Coronary artery (tissue), 2 donors: Measurements from ENCODE around the gene LLPH.

Experiments
- DNase-seq: peaks from one replicate; pipeline ENCODE4 v3.0.0-alpha.2; 2017; ENCODE audit warnings: low spot score
- H3K27ac ChIP-seq, 2 donors: fragments of 200-600 bp; sonication (generic); one replicate each; pipeline ENCODE4 v1.5.1; 2016 to 2019
- H3K4me3 ChIP-seq: fragments of 200-600 bp; sonication (generic); 2 replicates; pipeline ENCODE4 v1.5.1; 2016; ENCODE audit warnings: mild to moderate bottlenecking, moderate library complexity
- TF ChIP-seq, protein P1 (sequence below): fragments of 200-600 bp; sonication (generic); IDR thresholded peaks from one replicate; pipeline ENCODE4 v1.5.1; 2019; ENCODE audit warnings: antibody characterized with exemption

LLPH gene

DNA sequence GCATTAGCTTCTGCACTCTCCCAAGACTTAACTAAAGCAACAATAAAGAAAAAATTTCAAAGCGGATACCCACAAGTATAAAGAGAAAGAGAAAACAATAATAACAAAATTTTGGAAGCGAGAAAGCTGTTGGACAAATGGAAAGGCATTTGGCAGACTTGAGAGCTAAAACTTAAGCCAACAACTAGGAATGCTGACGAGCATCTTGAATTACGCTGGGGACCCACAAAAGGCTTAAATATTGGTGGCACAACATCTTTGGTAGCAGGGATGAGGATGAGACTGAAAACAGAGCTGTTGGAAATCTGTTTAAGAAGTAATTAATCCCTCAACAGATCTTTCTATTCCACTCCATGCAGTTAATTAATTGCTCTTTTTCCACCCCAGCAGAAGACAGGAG lies 49.8 kb downstream of the LLPH start:
- DNase-seq, result no peak
- no peak overlapping the region for H3K27ac ChIP-seq
- no peak overlapping the region for H3K4me3 ChIP-seq
- TF ChIP-seq, protein P1, sequence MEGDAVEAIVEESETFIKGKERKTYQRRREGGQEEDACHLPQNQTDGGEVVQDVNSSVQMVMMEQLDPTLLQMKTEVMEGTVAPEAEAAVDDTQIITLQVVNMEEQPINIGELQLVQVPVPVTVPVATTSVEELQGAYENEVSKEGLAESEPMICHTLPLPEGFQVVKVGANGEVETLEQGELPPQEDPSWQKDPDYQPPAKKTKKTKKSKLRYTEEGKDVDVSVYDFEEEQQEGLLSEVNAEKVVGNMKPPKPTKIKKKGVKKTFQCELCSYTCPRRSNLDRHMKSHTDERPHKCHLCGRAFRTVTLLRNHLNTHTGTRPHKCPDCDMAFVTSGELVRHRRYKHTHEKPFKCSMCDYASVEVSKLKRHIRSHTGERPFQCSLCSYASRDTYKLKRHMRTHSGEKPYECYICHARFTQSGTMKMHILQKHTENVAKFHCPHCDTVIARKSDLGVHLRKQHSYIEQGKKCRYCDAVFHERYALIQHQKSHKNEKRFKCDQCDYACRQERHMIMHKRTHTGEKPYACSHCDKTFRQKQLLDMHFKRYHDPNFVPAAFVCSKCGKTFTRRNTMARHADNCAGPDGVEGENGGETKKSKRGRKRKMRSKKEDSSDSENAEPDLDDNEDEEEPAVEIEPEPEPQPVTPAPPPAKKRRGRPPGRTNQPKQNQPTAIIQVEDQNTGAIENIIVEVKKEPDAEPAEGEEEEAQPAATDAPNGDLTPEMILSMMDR, result no peak

DNA sequence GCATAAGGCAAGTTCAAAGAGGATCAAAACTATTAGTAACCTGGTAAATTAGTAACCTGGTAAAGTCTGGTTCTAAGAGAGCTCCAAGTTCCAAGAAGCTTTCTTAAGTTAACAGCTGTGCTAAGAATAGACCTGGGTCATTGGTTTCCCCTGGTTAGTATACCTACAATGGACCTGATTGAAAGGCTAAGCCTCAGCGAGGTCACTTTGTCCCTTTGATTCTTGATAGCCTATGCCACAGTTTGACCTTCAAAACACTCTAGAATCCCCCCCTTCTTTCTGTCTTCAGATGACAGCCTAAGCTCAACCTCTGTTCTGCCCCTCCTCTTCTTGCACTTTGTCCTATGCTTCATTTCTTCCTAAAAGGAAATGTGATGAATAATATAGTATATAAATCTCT lies 53.0 kb downstream of the LLPH start:
- DNase-seq, result no peak
- TF ChIP-seq, protein P1, result no peak
- H3K27ac ChIP-seq, result no peak overlapping the region

DNA sequence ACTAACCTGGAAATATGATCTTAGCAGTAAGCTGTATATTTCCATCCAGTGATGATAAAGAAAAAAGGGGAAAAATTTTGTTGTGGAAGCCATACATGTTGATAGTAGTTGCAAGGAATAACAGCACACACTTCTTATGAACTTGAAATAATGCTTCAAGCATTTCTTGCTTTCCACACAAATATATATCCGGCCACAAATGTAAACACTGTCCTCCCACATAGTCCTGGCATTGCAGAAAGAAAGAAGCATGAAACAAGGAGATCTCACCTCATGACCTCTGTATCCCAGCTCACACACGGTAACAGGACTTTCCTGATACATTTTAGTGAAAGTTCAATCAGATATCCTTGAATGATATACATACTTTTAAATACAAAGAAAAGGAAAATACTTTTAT lies 56.0 kb downstream of the LLPH start:
- no peak overlapping the region for H3K27ac ChIP-seq
- no peak overlapping the region for H3K4me3 ChIP-seq
- DNase-seq, result no peak
- TF ChIP-seq, protein P1, result no peak

More for the DNA sequence above, 53.0 kb downstream of the LLPH start:
- H3K4me3 ChIP-seq, result no peak overlapping the region

DNA sequence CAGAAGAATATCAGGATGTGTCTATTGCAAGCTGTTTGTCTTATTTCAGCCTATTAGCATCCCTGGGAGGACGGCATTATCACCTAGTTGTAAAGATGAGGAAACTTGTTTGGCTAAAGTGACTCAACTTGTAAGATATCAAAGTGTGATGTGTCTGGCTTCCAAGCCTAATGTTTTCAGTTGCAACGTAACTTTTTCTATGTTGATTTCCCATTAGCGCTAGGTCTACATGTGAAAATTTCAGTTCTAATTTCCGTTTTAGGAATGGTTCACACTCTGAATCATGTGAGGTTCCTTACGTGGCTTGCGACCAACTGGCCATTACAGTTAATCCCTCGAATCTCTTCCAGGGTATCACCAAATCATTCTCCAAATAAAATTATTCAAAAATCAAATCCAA lies 58.0 kb downstream of the LLPH start:
- H3K27ac ChIP-seq, result no peak overlapping the region
- DNase-seq, result no peak
- H3K4me3 ChIP-seq, result no peak overlapping the region
- TF ChIP-seq, protein P1, result no peak

DNA sequence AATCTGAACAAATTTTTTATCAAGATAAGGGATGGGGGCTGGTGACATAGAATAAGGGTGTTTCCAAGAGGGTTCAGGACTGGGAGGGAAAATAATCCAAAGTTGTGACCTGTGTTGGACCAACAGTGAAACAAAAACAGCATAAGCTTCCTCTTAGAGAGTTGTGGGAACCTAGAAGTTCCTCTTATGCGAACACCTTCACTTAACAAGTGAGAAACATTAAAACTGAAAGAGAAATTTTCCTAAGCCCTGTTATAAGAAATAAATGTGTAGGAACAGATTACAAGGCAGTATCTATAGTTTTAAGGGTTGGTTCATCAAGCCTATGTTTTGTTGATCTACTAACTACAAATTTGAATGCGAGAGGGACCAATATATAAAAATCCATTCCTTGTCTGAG lies 58.4 kb downstream of the LLPH start:
- no peak overlapping the region for H3K27ac ChIP-seq
- no peak for DNase-seq
- H3K4me3 ChIP-seq, result no peak overlapping the region
- TF ChIP-seq, protein P1, result no peak

DNA sequence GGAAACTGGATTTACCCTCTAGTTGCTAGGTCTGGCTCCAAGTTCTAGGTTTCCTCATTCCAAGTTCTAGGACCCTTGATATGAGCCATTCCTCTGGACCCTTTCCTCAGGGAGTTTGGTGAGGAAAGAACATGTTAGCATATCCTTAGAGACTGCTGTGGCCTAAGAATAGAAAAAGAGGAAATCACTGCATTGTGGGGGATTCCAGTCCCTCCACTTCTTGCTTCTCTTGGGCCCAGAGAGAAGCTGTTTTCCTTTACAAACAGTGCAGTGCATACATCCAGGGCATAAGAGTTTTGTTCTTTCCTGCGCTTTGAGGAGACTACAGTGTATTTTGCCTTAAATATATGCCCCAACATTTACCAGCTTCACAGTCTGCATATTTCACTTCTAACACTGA lies 59.0 kb downstream of the LLPH start:
- TF ChIP-seq, protein P1, result no peak

DNA sequence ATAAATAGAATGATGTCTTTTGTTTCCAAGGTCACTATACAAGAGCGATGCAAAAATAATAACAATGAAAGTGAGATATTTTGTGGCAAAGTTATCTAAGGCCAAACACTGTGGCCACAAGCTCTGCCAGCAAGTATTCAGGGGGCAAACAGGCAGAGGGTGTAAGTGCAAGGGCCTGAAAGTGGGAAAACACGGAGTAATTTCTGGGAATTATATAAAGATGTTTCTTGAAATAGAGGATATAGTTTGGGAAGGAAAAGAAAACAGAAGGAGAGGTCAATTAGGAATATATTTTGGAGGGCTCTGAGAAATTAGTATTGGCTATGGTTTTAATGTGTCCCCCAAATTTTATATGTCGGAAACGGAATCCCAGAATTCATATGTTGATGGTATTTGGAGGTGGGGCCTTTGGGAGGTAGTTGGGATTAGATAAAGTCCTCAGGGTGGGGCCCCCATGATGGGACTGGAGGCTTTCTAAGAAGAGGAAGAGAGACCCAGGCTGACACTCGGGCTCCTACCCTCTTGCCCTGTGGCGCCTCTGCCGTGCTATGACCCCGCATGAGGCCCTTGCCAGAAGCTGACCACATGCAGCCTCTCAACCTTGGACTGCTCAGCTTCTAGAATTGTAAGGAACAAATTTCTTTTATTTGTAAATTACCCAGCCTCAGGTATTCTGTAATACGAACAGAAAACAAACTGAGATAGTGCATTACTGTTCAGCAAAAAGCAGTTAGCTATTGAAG lies 60.0 kb downstream of the LLPH start:
- TF ChIP-seq, protein P1, result no peak
- H3K27ac ChIP-seq, result no peak overlapping the region
- H3K4me3 ChIP-seq, result no peak overlapping the region
- no peak for DNase-seq

More for the DNA sequence above, 59.0 kb downstream of the LLPH start:
- no peak overlapping the region for H3K4me3 ChIP-seq
- DNase-seq, result no peak
- H3K27ac ChIP-seq, result no peak overlapping the region
